Stimulated activated CD4-positive, alpha-beta T cell treated with anti-CD3 and anti-CD28 coated beads, TNF-alpha, amount 100 ng/mL, for 24 hours (primary cell): Measurements from ENCODE around the gene SLC12A8.
"Not testable (repeated sequence)": the region's sequence is repeated elsewhere in the genome, so short reads cannot be mapped to it uniquely, and the experiment has no call there.

Experiments
- DNase-seq, 3 experiments: peaks; one replicate each; pipeline ENCODE4 v3.0.0-alpha.2; 2020; ENCODE audit warnings: low read depth in 3 of 3

SLC12A8 gene

GRCh38 chr3:125115640-125116039, 96.9 kb downstream of the SLC12A8 start:
- no peak for DNase-seq

DNA sequence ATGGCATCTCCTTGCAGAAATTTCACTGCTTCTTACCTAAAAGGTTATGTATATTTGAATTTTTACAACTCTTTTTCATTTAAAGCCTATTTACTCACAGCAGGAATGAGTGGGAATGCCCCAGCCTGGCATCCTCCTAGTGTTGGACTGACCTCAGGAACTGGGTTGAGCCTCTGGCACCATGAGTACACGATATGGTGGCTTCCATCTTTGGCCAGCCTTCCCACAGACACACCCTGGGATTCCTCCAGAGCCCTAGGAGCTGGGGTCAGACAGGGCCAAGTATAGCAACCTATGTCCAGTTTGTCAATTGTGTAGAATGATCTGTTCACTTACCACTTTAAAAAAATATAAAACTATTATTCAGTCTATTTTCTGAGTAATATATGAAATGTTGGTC, 99.6 kb downstream of the SLC12A8 start:
- no peak for DNase-seq

GRCh38 chr3:125110876-125111480, 101.6 kb downstream of the SLC12A8 start:
- no peak for DNase-seq

- DNase-seq, result peak in 1 of 3 experiments; percentile 14
Observed at GRCh38 chr3:125110016-125110875, 102.3 kb downstream of the SLC12A8 start.

DNA sequence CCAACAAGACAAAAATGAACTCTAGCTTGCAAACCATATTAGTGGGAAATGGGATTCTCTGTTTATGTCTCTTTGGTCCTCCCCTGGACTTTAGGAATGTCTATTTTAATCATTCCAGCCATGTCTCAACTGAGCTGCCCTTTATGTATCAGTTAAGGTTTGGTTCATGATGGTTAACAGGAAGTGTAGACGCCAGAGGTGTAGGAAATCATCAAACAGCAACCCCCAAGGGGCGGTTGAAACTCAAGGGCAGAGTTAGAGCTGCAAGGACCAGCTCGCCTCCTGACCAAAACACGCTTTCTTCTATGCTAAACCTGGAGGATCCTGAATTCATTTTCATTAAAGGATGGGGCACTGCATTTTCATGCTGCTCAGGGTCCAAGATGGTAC, 103.0 kb downstream of the SLC12A8 start:
- DNase-seq, result no peak

DNA sequence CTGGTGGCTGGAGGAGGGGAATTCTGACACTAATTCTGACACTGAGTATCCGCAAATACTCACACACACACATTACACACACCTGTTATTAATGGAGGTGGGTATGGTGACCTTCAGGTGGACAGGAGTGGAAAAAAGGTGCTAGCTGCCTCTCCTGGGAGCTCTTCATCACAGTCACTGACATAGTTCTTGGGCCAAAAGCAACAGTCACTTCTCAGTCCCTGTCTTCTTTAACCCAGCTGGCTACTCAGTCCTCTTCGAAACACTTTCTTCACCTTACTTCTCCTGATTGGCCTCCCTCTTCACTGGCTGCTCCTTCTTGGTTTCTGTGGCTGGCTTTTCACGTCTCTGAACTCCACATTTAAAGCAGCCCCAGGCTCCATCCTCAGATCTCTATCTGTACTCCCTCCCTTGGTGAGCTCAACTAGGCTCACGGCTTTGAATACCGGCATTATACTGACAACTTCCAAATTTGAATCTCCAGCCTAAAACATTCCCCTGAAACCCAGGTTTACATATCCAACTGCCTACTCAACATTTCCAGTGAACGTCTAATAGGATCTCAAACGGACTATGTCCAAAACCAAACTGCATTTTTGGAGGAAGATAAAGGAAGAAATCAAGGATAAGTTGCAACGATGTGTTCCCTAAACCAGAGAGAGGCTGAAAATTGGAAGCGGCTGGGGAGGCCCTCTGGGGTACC, 103.6 kb downstream of the SLC12A8 start:
- no peak for DNase-seq

- DNase-seq, result no peak
Observed at GRCh38 chr3:125107861-125108567, 104.5 kb downstream of the SLC12A8 start.

- no peak for DNase-seq
Observed at GRCh38 chr3:125107363-125107762, 105.2 kb downstream of the SLC12A8 start.

DNA sequence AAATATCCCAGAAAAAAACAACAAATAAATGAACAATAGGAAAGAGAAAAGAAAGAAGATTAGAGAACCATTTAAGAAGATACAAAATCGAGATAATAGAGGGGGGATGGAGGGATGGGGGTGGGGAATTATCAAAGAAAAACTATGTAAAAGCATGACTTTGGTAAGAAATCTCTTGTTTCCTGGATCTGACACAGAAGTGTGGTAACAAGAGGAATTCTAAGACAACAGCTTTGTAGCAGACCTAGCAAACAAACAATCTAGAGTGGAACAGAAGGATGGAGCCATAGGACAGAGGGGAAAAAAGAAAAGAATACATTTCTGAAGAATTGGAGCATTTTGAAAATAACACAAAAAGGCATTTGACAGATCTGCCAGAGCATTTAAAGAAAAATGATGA, 107.4 kb downstream of the SLC12A8 start:
- no peak for DNase-seq

DNA sequence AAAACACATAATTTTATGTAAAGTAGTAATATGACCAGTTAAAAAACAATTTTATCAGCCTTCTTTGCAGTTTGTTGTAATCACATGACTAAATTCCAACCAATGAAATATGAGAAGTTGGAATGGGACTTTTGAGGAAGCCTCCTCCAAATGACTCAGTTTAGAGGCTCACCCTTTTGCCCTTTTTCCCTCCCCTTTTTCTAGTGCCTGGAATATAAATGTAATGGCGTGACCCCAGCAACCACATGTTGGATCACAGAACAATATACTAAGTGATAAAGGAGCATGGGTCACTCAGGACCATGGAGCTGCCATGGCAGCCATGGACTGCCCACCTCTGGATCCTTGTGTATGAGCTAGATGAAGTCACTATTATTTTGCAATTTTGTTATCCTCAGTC, 107.9 kb downstream of the SLC12A8 start:
- DNase-seq, result no peak

- DNase-seq, result no peak
Observed at GRCh38 chr3:125103406-125103805, 109.1 kb downstream of the SLC12A8 start.

GRCh38 chr3:125102470-125102869, 110.1 kb downstream of the SLC12A8 start:
- DNase-seq, result no peak

GRCh38 chr3:125098611-125099291, 113.8 kb downstream of the SLC12A8 start:
- no peak for DNase-seq

DNA sequence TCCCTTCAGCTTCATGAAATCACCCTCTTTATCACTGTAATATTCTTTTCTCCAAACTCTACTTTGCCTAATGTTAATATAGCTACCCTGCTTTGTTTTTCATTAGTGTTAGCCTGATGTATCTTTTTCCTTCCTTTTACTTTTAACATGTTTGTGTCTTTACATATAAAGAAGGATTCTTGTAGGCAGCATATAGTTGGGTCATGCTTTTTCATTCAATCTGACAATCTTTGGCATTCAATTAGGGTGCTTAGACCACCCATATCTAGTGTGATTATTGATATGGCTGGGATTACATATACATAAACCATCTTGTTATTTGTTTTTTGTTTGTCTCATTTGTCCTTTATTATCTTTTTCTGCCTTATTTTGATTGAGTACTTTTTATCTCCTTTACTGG, 121.9 kb downstream of the SLC12A8 start:
- no peak for DNase-seq

GRCh38 chr3:125087768-125088391, 124.7 kb downstream of the SLC12A8 start:
- DNase-seq, result no peak

GRCh38 chr3:125085166-125085565, 127.4 kb downstream of the SLC12A8 start:
- DNase-seq, result no peak

GRCh38 chr3:125083776-125084175, 128.8 kb downstream of the SLC12A8 start:
- no peak for DNase-seq

DNA sequence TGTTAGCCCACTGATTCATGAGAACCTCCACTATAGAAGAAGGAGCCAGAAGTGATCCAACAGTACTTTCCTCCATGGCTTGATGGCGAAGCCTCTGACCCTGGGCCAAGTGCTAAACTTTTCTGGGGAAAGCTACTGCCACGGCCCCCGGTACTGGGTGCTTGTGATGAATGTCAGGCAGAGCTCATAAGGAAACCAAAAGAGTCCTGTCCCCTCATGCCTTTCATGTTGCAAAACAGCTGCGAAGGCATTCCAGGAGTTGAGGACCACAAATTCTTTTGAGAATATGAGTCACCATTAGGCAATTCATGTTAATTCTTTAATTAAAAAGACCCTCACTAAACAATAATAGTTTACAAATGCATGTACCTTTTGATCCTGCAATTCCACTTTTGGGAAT, 130.2 kb downstream of the SLC12A8 start:
- not testable (repeated sequence) for DNase-seq

DNA sequence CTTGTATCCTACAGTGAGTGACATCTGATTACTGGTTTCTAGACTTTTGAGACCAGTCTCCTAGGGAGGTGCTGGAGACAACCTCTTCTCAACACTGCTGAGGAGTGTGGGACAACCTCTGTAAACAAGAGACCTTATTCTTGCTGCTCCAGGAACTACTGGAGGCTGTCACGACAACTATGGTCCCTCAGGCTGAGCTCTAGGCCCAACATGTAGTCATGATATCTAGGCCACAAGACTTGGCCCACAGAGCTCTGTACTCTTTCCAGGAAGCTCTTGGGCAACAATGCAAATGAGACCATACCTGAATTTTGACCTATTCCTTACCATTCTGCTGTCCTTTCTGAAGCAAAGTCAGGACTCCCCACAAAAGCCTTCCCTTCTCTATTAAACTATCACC, 132.5 kb downstream of the SLC12A8 start:
- no peak for DNase-seq

DNA sequence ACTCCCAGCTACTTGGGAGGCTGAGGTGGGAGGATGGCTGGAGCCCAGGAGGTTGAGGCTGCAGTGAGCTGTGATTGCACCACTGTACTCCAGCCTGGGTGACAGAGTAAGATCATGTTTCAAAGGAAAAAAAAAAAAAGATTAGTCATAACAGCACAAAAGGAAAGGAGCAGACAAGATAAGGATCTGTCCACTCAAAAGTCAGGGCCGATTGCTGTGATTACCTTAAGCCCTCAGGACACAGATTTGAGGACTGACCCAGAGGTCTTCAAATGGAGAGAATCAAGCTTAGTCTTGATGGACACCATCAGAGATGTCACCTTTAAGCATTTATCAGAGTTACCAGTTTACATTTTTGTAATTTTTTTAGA, 132.9 kb downstream of the SLC12A8 start:
- no peak for DNase-seq
